ENCODE results near the gene IL17RB. TPM values are rescaled to one million over a fixed set of nuclear protein-coding genes. Genes with fewer than 3 reads are reported as not detected.

Gene IL17RB
- total RNA-seq, 1 donor from 2014 or later = 18.4 TPM

GRCh38 chr3:53887446-53887845 lies 41.1 kb downstream of the IL17RB start:
- ATAC-seq (no peak), DNase-seq (no peak)
- intact Hi-C loops (cut with DNase I) = no loop called here
- TF ChIP-seq, protein P1, sequence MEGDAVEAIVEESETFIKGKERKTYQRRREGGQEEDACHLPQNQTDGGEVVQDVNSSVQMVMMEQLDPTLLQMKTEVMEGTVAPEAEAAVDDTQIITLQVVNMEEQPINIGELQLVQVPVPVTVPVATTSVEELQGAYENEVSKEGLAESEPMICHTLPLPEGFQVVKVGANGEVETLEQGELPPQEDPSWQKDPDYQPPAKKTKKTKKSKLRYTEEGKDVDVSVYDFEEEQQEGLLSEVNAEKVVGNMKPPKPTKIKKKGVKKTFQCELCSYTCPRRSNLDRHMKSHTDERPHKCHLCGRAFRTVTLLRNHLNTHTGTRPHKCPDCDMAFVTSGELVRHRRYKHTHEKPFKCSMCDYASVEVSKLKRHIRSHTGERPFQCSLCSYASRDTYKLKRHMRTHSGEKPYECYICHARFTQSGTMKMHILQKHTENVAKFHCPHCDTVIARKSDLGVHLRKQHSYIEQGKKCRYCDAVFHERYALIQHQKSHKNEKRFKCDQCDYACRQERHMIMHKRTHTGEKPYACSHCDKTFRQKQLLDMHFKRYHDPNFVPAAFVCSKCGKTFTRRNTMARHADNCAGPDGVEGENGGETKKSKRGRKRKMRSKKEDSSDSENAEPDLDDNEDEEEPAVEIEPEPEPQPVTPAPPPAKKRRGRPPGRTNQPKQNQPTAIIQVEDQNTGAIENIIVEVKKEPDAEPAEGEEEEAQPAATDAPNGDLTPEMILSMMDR (IDR thresholded peaks at IDR 0.05) = no peak
- Histone ChIP-seq H3K27ac (no peak overlapping the region), H3K9me3 (no peaks in the 10 kb centered on the region), H3K27me3 (ENCODE audit: low read depth) (no peaks in the 10 kb centered on the region), H3K4me3 (no peak overlapping the region), H3K4me1 (peaks cover 22% of the 10 kb centered on the region), H3K36me3 (peaks cover 49% of the 10 kb centered on the region)

- no peak for ATAC-seq
- peaks cover 23% of the 10 kb centered on the region for H3K4me1 ChIP-seq
- H3K9me3 ChIP-seq = no peaks in the 10 kb centered on the region
- no peak overlapping the region for H3K4me3 ChIP-seq
- intact Hi-C loops (cut with DNase I) = no loop called here
- DNase-seq = no peak
- H3K27ac ChIP-seq = no peak overlapping the region
- peaks cover 49% of the 10 kb centered on the region for H3K36me3 ChIP-seq
- TF ChIP-seq, protein P1 (IDR thresholded peaks at IDR 0.05) = no peak
- no peaks in the 10 kb centered on the region for H3K27me3 ChIP-seq (ENCODE audit: low read depth)
These were observed 41.9 kb downstream of the IL17RB start for GRCh38 chr3:53888232-53888631.

- Histone ChIP-seq H3K27ac (peak overlapping the region; percentile 94), H3K27me3 (ENCODE audit: low read depth) (no peaks in the 10 kb centered on the region), H3K36me3 (peaks cover 22% of the 10 kb centered on the region), H3K9me3 (no peaks in the 10 kb centered on the region), H3K4me1 (peaks cover 23% of the 10 kb centered on the region), H3K4me3 (peak overlapping the region; percentile 81)
- ATAC-seq (peak; percentile 28 to 39), DNase-seq (no peak)
- intact Hi-C loops (cut with DNase I) = no loop called here
- TF ChIP-seq, protein P1 (IDR thresholded peaks at IDR 0.05) = no peak
These were observed 44.5 kb downstream of the IL17RB start for GRCh38 chr3:53890726-53891475.

DNA sequence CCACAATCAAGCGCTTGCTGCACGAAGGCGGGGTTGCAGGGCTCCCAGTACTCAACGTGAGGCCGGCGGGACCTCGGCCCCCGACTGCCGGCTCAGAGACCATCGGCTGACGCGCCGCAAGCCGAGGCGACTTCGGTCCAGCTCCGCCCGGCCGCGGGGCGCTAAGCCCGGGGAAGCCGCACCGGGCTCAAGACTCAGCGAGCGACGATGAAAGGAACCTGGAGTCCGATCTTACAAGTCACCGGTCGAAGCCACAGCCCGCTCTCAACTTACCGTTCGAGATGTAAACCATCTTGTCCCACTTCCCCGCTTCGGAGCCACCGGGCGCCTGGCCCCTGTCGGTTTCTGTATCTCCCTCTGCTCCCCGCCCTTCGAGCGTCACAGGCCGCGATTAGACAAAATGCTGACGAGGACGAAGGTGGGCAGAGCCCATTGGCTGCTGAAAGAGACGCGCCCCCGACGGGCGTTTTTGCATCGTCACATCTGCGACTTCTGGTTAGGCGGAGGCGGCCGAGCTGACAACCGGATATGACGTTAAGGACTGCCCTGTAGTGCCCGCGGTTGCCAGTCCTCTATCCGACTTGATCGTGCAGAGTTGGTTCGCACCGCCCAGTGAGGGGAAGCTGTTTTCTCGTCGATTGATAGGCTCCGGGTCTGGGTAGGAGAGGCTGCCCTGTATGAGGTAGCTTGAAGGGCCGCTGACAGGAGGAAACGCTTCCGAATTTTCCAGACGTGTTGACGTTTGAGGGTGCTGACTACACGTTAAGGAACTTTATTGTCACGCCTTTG lies 45.3 kb downstream of the IL17RB start, which contains the start of gene SELENOK:
SELENOK (minus strand) TSS at position 363 of the 789 bp plus-strand sequence.
- Histone ChIP-seq H3K9me3 (no peaks in the 10 kb centered on the region), H3K4me1 (peaks cover 23% of the 10 kb centered on the region), H3K36me3 (peaks cover 14% of the 10 kb centered on the region), H3K27me3 (ENCODE audit: low read depth) (no peaks in the 10 kb centered on the region), H3K27ac (peak within 1 kb of the TSS; percentile 94), H3K4me3 (peak within 1 kb of the TSS; percentile 81)
- DNase-seq = peak; percentile 100
- intact Hi-C loops (cut with DNase I) = no loop called here
- TF ChIP-seq, protein P1 (IDR thresholded peaks at IDR 0.05) = no peak
- ATAC-seq = peak; percentile 98 to 99

GRCh38 chr3:53892286-53892637 lies 45.9 kb downstream of the IL17RB start:
- H3K9me3 ChIP-seq = no peaks in the 10 kb centered on the region
- TF ChIP-seq, protein P1 (IDR thresholded peaks at IDR 0.05) = no peak

More at GRCh38 chr3:53892286-53892637, 45.9 kb downstream of the IL17RB start:
- ATAC-seq (no peak), DNase-seq (no peak)
- intact Hi-C loops (cut with DNase I) = no loop called here
- H3K36me3 ChIP-seq = peaks cover 8% of the 10 kb centered on the region
- H3K4me3 ChIP-seq = peak overlapping the region; percentile 81
- H3K4me1 ChIP-seq = peaks cover 23% of the 10 kb centered on the region
- H3K27ac ChIP-seq = peak overlapping the region; percentile 94
- peaks cover 5% of the 10 kb centered on the region for H3K27me3 ChIP-seq (ENCODE audit: low read depth)
